Endothelial cell of umbilical vein (primary cell): ENCODE results near the gene HSPB6. TPM values are rescaled to one million over a fixed set of nuclear protein-coding genes. Genes with fewer than 3 reads are reported as not detected.

Experiments used
- BruUV-seq: library from RNA; stranded (reverse); fragments of 400-500 nt; replicated peaks from 2 replicates; lab custom pipeline; 2021; lab: Mats Ljungman, UMichigan
- CTCF ChIA-PET: fragments of 300-600, 350-600 bp; sonication (Branson Sonifier 250); formaldehyde crosslinking; loops from one replicate; lab custom pipeline; 2021; ENCODE audit warnings: antibody characterized with exemption, inconsistent platforms; lab: Charles Lee
- POLR2A ChIA-PET: fragments of 300-600, 350-600 bp; sonication (Branson Sonifier 250); formaldehyde crosslinking; loops from one replicate; lab custom pipeline; 2021; ENCODE audit warnings: antibody characterized with exemption, inconsistent platforms; lab: Charles Lee
- DNase-seq: peaks from one replicate; pipeline ENCODE4 v3.0.0-alpha.2; 2011; ENCODE audit warnings: low read depth, low spot score
- FAIRE-seq: peaks from 2 replicates; lab custom pipeline; 2011; peaks lifted over from hg19 to GRCh38; lab: Jason Lieb, UNC
- H2AFZ ChIP-seq: 2 replicates; pipeline ENCODE4 v1.6.0; 2012; ENCODE audit warnings: low read depth, low read length, control low read depth, inconsistent platforms
- H3K27ac ChIP-seq: 2 replicates; pipeline ENCODE4 v1.5.1; 2011; ENCODE audit warnings: low read depth, mild to moderate bottlenecking, control low read depth, low read length, moderate library complexity; ENCODE audit not compliant: insufficient read depth
- H3K27me3 ChIP-seq, 2 experiments: 2 replicates each; pipeline versions ENCODE4 v1.6.0 to v1.6.1; 2011; ENCODE audit warnings: low read length in 2 of 2, mixed read lengths in 1 of 2; ENCODE audit not compliant: control insufficient read depth in 2 of 2, insufficient read depth in 2 of 2
- H3K36me3 ChIP-seq, 2 experiments: 2 replicates in 1 of 2; 3 replicates in 1 of 2; pipeline ENCODE4 v1.5.1; 2011; ENCODE audit warnings: low read length in 2 of 2, mild to moderate bottlenecking in 1 of 2, moderate library complexity in 1 of 2; ENCODE audit not compliant: control insufficient read depth in 2 of 2, insufficient read depth in 2 of 2; ENCODE audit errors: extremely low read depth in 1 of 2
- H3K4me1 ChIP-seq: 3 replicates; pipeline ENCODE4 v1.5.1; 2011; ENCODE audit warnings: mild to moderate bottlenecking, low read length; ENCODE audit not compliant: control insufficient read depth, insufficient read depth; ENCODE audit errors: extremely low read depth
- H3K4me2 ChIP-seq: 2 replicates; pipeline ENCODE4 v1.6.1; 2011; ENCODE audit warnings: low read length, control low read depth, mixed read lengths; ENCODE audit not compliant: insufficient read depth
- H3K4me3 ChIP-seq, 3 experiments: fragments of 200-600 bp in 1 of 3; sonication (generic), shearing (Covaris generic) in 1 of 3; replicated peaks in 1 of 3; 2 replicates each; pipeline ENCODE4 v1.5.1; 2011 to 2016; ENCODE audit warnings: control low read depth in 3 of 3, low read length in 3 of 3, mild to moderate bottlenecking in 2 of 3, inconsistent platforms in 1 of 3, low read depth in 1 of 3, moderate library complexity in 1 of 3; ENCODE audit not compliant: insufficient read depth in 1 of 3
- H3K79me2 ChIP-seq: 2 replicates; pipeline ENCODE4 v1.6.0; 2012; ENCODE audit warnings: low read length, inconsistent platforms; ENCODE audit not compliant: control insufficient read depth, insufficient read depth
- H3K9ac ChIP-seq: replicated peaks from 2 replicates; pipeline ENCODE3; 2011; ENCODE audit warnings: low read length, control low read depth; ENCODE audit not compliant: insufficient read depth; ENCODE audit errors: extremely low read depth
- H3K9me1 ChIP-seq: replicated peaks from 3 replicates; pipeline ENCODE4 v1.6.0; 2011; ENCODE audit warnings: mild to moderate bottlenecking, low read length; ENCODE audit not compliant: control insufficient read depth, insufficient read depth; ENCODE audit errors: extremely low read depth
- H3K9me3 ChIP-seq: replicated peaks from 2 replicates; pipeline ENCODE4 v1.5.1; 2012; ENCODE audit warnings: low read length, inconsistent platforms; ENCODE audit not compliant: control insufficient read depth, insufficient read depth
- H4K20me1 ChIP-seq: replicated peaks from 2 replicates; pipeline ENCODE3; 2011; ENCODE audit warnings: mild to moderate bottlenecking, low read length; ENCODE audit not compliant: control insufficient read depth, insufficient read depth; ENCODE audit errors: extremely low read depth
- CTCF ChIP-seq, 2 donors: IDR thresholded peaks; 1 replicate in 1 of 2; 2 replicates in 1 of 2; pipeline ENCODE4 v1.5.1; 2011; ENCODE audit warnings: low read length in 2 of 2, mild to moderate bottlenecking in 2 of 2, moderate library complexity in 2 of 2, control low read depth in 1 of 2, inconsistent platforms in 1 of 2, low read depth in 1 of 2; ENCODE audit not compliant: insufficient read depth in 1 of 2; ENCODE audit errors: extremely low read depth in 1 of 2
- EZH2 ChIP-seq: IDR thresholded peaks from 2 replicates; pipeline ENCODE4 v1.6.1; 2012; ENCODE audit warnings: borderline replicate concordance, low read depth, mild to moderate bottlenecking, moderate library complexity, low read length, inconsistent platforms; ENCODE audit not compliant: severe bottlenecking
- FOS ChIP-seq: IDR thresholded peaks from 2 replicates; pipeline ENCODE4 v1.6.1; 2011; ENCODE audit warnings: mild to moderate bottlenecking, low read length, moderate library complexity, borderline replicate concordance; ENCODE audit not compliant: insufficient read depth
- GATA2 ChIP-seq: IDR thresholded peaks from 2 replicates; pipeline ENCODE4 v1.7.0; 2011; ENCODE audit warnings: low read depth, mild to moderate bottlenecking, moderate library complexity, mixed read lengths, low read length; ENCODE audit not compliant: insufficient read length, insufficient read depth
- JUN ChIP-seq: IDR thresholded peaks from 2 replicates; pipeline ENCODE4 v1.6.1; 2011; ENCODE audit warnings: borderline replicate concordance, low read depth; ENCODE audit not compliant: insufficient read length, insufficient read depth
- MAX ChIP-seq: IDR thresholded peaks from 2 replicates; pipeline ENCODE4 v1.6.1; 2011; ENCODE audit not compliant: insufficient read depth, insufficient read length
- MYC ChIP-seq: IDR thresholded peaks from one replicate; pipeline ENCODE4 v1.6.1; 2011; ENCODE audit warnings: mild to moderate bottlenecking, low read depth, low read length
- POLR2A ChIP-seq: IDR thresholded peaks from 2 replicates; pipeline ENCODE4 v1.6.1; 2012; ENCODE audit warnings: low read depth, mild to moderate bottlenecking, control low read depth, low read length
- POLR2AphosphoS5 ChIP-seq: IDR thresholded peaks from 2 replicates; pipeline ENCODE4 v1.6.1; 2012; ENCODE audit warnings: low read depth, mild to moderate bottlenecking, control low read depth, low read length, moderate library complexity; ENCODE audit not compliant: insufficient read depth
- dilution Hi-C: fragments of 300-500 bp; cut with MboI; formaldehyde crosslinking; loops from one replicate; pipeline ENCODE4 v1.15.0; 2019; ENCODE audit warnings: low sequenced_read_pairs; ENCODE audit not compliant: extremely low pct_ligation_motif_present
- intact Hi-C: fragments of 100-400 bp; cut with micrococcal nuclease; formaldehyde crosslinking; loops from one replicate; pipeline ENCODE4 v1.10.0; 2022
- polyA plus RNA-seq, 4 experiments: library from polyadenylated mRNA; depleted of rRNA in 3 of 4; stranded (reverse) in 3 of 4; unstranded in 1 of 4; fragments of >200 nt; gene quantifications; 2 replicates each; pipeline versions ENCODE4 v1.2.1 to v1.2.3, GENCODE V29; 2011 to 2012; ENCODE audit warnings: missing spikeins in 1 of 4
- total RNA-seq: library from RNA; stranded (reverse); gene quantifications from 2 replicates; pipeline ENCODE4 v1.2.3, GENCODE V29; 2021

The HSPB6 gene
- total and polyA plus RNA-seq, 2 donors (not counting 3 experiments of a cell fraction or from before 2014, with no cell fraction given), result 3.4 to 6.2 TPM

GRCh38 chr19:35757231-35757748, 461 bp upstream of the HSPB6 start:
- dilution Hi-C loops (no loop called here), intact Hi-C loops (loop anchor here (1.0 to 5.0 kb wide), 2 partner anchors 9 to 110 kb away; partner anchors contain the start of genes COX6B1 and LIN37)
- Histone ChIP-seq H3K9me3 (no peaks in the 10 kb centered on the region), H2AFZ (peak overlapping the region; percentile 45), H4K20me1 (no peaks in the 10 kb centered on the region), H3K4me3 (peak overlapping the region in 2 of 3 experiments; percentile 16 to 27), H3K9me1 (no peaks in the 10 kb centered on the region), H3K27ac (peak overlapping the region; percentile 78), H3K79me2 (peaks cover 14% of the 10 kb centered on the region), H3K9ac (peak overlapping the region; percentile 56), H3K4me1 (peaks cover 22% of the 10 kb centered on the region), H3K4me2 (peak overlapping the region; percentile 45), H3K27me3 (no peaks in the 10 kb centered on the region), H3K36me3 (peaks cover 0 to 15% of the 10 kb centered on the region in 2 experiments)
- POLR2A ChIA-PET, result interaction anchor here (0.9 to 1.0 kb wide), 2 partner anchors 9 to 17 kb away, joined by 3 to 5 read pairs; partner anchors contain the start of gene LIN37
- peak; percentile 62 for DNase-seq
- TF ChIP-seq POLR2A (peak; percentile 44), FOS (peak; percentile 22), POLR2AphosphoS5 (peak; percentile 14), MYC (no peak), GATA2 (no peak), MAX (no peak), CTCF (IDR thresholded peaks at IDR 0.05; ENCODE audit: extremely low read depth in 1 of 2, insufficient read depth in 1 of 2, low read depth in 1 of 2, low read length in 2 of 2) (no peak), JUN (no peak), EZH2 (no peak)
- CTCF ChIA-PET, result interaction anchor here (0.8 to 0.9 kb wide), 3 partner anchors 9 to 17 kb away, joined by 3 to 4 read pairs (median 3); partner anchors contain the start of gene LIN37
- FAIRE-seq, result no peak
- no TSS peak for BruUV-seq
